Stimulated activated CD4-positive, alpha-beta T cell treated with anti-CD3 and anti-CD28 coated beads, Interleukin-15, amount 100 ng/mL, for 1 hour (primary cell): ENCODE data around the gene CRTAP.
"Not testable (repeated sequence)": the region's sequence is repeated elsewhere in the genome, so short reads cannot be mapped to it uniquely, and the experiment has no call there.

Experiments used
- DNase-seq, 2 donors: peaks; one replicate each; pipeline ENCODE4 v3.0.0-alpha.2; 2020; ENCODE audit warnings: low read depth in 1 of 2, low spot score in 1 of 2

Gene CRTAP

DNA sequence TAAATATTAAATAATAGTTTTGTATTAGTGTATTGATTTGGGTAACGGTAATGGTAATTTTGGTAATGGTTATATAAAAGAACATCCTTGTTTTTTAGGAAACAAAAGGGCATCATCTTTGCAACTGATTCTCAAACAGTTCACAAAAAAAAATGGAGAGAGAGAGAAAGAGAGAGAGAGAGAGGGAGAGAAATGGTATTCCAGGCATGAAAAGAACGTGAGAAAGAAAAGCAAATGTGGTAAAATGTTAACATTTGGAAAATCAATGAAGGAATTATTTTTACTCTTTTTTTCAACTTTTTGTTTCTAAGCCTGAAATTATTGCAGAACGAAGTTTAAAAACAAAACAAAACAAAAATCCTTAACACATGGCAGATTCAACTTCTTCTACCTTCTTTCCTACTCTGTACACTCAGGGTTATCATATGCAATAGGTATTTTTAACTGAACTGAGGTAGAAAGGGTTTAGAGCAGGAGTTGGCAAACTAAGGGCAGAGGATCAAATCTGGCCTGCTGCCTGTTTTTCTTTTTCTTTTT is 14.6 kb upstream of the CRTAP start:
- DNase-seq = no peak

GRCh38 chr3:33099701-33100100 is 14.1 kb upstream of the CRTAP start:
- DNase-seq = no peak

- DNase-seq = no peak
Measured at GRCh38 chr3:33100229-33100628, 13.6 kb upstream of the CRTAP start.

GRCh38 chr3:33103034-33103433 is 10.8 kb upstream of the CRTAP start:
- no peak for DNase-seq

GRCh38 chr3:33103480-33103879 is 10.3 kb upstream of the CRTAP start:
- DNase-seq = no peak

DNA sequence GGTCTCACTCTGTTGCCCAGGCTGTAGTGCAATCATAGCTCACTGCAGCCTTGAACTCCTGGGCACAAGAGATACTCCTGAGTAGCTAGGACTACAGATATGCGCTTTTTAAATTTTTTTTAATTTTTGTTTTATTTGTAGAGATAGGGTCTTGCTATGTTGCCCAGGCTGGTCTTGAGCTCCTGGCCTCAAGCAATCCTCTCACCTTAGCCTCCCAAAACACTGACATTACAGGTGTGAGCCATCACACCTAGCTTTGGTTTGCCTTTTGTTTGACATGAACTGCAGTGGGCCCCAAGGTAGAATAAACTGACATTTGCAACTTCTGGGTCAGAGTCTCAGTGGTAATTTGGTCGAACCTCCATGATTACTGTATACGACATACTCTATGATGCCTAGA is 9.0 kb upstream of the CRTAP start:
- no peak for DNase-seq

DNA sequence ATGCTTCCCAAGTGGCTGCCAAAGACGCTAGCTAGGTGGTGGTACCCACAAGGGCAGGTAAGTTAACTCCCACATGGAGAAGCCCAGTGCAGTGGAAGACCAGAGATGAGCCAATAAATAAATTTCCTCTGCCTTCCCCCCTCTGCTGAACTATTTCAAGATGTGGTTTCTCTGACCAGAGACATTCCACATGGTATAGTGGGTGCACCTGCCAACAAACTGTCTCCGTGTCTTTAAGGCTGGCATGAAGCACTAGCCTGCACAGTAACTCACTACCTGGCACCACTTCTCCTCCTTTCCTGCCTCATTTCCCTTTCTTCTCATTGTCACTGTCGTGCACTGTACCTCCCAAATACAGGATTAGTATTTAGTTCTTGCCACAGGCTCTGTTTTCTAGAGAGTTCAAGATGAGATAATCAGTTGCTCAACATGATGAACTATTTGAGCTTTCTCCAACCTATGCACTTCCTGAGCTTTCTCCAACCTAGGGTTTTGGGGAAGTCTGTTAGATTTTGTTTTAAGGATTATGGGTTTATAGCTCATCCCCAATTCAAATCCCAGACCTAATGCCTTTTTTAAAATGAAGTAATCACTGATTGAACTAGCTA is 8.4 kb upstream of the CRTAP start:
- DNase-seq = no peak

DNA sequence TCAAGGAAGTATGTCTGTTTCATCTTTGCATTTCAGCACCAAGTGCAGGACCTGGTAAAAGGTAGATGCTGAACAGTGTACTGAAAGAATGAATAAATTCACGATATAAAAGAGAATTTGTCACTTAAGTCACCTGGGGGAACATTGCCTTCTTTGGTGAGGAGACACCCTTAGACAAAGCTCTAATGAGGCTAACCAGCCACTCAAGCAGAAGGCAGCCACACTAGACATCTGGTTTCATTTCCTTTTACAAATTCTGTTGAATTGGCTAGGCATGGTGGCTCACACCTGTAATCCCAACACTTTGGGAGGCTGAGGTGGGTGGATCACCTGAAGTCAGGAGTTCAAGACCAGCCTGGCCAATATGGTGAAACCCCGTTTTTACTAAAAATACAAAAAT is 7.0 kb upstream of the CRTAP start:
- DNase-seq = not testable (repeated sequence)

DNA sequence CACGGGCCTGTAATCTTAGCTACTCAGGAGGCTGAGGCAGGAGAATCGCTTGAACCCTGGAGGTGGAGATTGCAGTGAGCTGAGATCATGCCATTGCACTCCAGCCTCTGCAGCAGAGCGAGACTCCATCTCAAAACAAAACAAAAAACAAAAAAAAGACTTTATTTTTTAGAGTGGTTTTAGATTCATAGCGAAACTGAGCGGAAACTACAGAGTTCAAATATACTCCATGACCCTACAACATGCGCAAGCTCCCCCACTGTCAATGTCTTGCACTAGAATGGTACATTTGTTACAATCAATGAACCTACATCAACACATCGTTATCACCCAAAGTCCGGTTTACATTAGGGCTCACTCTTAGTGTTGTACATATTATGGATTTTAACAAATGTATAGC is 2.2 kb upstream of the CRTAP start:
- DNase-seq = no peak

GRCh38 chr3:33114622-33115023 is 809 bp downstream of the CRTAP start:
- no peak for DNase-seq

DNA sequence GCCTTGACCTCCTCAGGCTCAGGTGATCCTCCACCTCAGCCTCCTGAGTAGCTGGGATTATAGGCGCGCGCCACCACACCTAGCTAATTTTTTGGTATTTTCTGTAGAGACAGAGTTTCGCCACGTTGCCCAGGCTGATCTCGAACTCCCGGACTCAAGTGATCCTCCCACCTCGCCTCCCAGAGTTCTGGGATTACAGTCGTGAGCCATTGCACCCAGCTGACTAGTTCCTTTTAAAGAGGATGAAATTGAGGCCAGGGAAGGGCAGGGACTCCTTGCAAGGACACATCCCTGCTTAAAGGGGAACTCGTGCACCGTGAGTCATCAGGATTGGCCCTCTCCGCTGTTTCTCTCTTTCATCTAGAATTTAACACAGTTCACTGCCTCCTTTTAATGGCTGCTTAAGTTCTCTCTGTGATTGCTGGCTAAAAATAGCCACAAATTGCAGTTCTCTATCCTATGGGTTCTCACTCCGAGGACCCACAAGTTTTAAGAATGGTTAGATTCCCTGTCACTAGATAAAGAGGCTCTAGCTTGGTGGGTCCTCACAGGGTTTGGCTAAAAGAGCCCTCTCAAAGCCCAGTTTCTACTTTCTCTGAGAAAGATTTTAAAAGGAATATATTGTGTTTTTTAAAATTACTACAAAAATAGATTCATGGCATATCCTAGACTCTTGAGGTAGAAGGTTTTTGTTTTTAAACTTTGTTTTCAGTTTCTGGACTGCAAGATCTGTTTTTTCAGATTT is 1.4 kb downstream of the CRTAP start:
- DNase-seq = no peak

DNA sequence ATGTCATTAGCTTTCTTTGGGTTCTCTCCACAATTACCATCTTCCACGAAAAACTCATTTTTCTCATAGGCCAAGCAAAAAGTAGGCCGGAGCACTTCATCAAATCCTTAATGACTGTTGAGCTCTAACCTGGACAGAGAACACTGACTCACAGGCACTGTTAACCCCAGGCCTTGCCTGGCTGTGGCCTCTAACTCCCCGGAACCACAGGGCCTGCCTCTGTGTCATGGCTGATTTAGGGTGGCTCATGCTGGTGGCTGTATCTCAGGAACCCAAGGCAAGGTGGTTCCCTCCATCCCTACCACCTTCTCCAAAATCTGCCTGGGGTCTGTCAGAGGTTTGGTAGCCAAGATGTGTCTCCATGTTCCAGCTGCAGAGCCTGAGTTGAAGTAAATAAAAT is 3.6 kb downstream of the CRTAP start:
- no peak for DNase-seq

DNA sequence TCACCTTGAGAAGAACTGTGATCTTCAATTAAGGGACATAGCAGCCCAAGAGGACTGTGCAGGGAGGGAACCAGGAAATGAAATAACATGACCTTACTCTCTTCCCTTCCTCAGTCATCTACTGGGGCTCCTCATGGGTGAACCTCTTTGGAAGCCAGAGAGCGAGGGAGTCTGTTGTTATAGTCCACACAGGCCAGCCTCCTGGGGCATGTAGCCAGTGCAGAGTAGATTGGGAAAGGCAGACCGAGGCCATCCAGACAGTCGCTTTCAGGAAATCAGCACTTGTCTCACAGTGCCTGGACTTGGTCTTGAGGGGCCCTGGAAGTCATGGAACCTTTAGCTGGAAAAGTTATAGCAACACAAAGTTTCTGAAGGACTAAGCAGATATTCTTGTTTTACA is 6.1 kb downstream of the CRTAP start:
- DNase-seq = no peak

DNA sequence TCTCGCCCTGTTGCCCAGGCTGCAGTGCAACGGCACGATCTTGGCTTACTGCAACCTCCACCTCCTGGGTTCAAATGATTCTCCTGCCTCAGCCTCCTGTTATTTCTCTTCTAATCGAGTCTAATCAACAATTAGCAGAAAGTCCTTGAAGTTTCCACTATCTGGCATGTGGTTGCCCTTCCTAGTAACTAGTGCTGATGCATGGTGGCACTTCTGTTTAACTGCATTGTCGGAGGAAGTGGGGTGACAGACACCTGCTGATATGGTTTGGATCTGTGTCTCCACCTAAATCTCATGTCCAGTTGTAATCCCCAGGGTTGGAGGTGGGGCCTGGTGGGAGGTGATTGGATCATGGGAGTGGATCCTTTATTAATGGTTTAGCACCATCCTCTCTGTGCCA is 9.2 kb downstream of the CRTAP start:
- DNase-seq = no peak

DNA sequence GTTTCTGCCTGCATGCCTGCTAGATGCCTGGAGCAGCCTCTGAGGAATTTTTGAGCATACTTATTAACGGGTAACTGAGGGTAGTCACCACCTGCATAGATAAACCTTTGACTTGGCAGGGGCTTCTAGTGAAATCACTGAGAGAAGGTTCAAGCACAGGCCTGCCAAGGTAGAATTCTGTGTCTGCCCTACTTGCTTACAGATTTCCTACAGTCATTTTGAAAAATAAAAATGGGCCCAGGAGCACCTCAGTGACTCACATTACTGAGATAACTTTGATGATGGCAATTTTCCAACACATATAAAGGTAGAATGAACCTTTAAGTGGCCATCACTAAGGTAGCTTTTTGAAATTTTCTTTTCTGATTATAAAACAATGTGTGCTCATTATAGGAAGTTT is 10.8 kb downstream of the CRTAP start:
- DNase-seq = no peak

GRCh38 chr3:33125840-33126239 is 12.0 kb downstream of the CRTAP start:
- no peak for DNase-seq

DNA sequence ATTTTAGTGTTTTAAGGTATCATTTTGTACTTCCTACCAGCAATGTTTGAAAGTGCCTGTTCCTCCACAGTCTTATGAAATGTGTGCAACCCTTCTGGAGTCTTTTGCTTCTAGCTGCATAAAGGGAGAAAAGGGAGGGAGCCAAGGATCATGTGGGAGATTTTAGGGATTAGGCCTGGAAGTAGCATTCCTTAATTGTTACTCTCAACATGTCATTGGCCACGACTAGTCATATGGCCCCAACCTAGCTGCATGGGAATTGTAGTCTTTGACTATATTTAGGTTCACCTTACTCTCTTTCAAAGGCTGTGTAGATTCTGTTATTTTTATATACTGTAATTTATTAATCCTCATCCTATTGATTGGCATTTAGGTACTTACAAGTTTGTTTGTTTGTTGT is 14.9 kb downstream of the CRTAP start:
- DNase-seq = no peak

DNA sequence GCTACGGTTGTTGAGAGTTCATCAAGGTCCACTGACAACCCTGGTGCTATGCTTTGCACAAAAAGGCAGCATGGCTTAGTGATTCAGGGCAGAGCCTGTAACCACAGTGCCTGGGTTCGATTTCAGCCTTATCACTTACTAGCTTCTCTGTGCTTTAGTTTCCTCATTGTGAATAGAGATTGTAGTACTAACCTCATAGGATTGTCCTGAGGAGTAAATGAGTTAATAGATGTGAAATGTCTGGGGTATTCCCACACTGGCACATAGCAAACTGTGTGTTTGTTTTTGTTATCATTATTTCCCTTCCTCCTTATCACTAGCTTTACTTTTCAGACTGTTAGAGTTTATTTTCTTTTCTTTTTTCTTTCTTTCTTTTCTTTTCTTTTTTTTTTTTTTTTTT is 16.3 kb downstream of the CRTAP start:
- no peak for DNase-seq

DNA sequence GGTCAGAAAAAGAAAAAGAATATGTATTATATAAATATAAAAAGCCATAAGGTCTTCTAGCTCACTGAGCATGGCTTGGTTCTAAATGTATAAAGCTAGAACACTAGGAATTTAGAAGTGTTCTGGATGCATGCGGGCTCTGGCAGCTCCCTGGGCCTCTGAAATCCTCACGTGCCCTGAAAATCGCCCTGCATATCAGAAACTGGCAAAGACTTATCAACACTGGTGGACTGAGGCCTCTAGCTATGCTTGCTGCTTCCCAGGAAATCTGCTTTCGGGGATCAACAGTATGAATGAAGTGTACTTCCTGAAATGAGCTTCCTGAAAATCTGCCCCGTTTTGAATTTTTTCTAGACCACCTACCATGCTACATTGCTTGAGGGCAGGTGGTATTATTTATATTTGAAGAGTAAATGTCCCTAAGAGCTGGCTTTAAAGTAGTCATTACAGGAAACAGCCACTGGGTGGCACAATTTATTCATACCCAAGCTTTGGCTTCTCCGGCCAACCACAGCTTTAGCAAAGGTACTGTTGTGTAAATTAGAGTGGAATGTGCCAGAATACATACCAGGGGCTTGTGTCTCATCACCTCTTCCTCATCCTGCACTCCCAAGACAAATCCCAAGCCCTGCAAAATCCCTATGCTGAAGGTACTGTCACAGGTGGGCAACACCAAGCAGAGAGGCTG is 17.7 kb downstream of the CRTAP start:
- no peak for DNase-seq

- DNase-seq = no peak
Measured at GRCh38 chr3:33132019-33132360, 18.2 kb downstream of the CRTAP start.

DNA sequence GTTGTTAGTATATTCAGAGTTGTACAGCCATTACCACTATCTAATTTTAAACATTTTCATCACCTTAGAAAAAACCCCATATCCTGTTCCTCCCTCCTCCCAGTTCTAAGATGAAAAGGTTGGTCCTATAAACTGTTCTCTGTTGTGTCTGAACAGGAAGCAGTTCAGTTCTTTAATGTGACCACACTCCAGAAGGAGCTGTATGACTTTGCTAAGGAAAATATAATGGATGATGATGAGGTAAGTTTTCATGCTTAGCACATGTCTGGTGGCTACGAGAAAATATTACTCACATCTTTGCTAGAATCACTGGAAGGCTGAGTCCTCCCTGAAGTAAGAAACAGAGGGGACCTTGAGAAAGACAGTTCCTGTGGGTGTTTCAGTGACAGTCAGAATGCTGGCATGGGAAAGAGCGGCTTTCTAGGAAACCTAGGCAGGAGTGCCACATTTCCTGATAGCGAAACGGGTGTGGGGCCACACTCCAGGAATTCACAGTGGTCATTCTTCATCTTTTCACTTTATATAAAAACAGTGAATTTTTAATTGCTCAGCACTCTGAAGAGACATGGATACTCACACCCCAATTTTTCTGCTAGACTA is 20.3 kb downstream of the CRTAP start:
- no peak for DNase-seq

DNA sequence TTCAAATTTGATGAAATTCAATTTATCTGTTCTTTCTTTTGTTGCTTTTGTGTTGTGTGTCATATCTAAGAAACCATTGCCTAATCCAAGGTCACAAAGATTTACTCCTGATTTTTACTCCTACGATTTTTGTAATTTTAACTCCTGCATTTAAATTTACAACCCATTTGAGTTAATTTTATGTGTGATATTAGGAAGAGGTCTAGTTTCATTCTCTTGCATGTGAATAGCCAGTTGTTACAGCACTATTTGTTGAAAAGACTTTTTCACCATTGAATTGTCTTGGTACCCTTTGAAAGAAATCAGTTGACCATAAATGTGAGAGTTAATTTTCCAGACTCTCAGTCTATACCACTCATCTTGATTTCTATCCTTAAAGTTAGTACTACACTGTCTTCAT is 23.9 kb downstream of the CRTAP start:
- DNase-seq = no peak
